Mesendoderm (in vitro differentiated cells): ENCODE measurements around the gene VSTM5. TPM values are rescaled to one million over a fixed set of nuclear protein-coding genes. Genes with fewer than 3 reads are reported as not detected.

ENCODE experiments used
- DNase-seq: peaks from one replicate; pipeline ENCODE4 v3.0.0; 2013
- H2AK5ac ChIP-seq: 2 replicates; pipeline ENCODE4 v1.6.1; 2013; ENCODE audit warnings: low read length, inconsistent platforms
- H2BK120ac ChIP-seq: 2 replicates; pipeline ENCODE4 v1.6.1; 2013; ENCODE audit warnings: low read depth, mild to moderate bottlenecking, low read length, moderate library complexity, mixed read lengths
- H2BK15ac ChIP-seq: replicated peaks from 2 replicates; pipeline ENCODE4 v1.6.1; 2013; ENCODE audit warnings: low read depth, mild to moderate bottlenecking, moderate library complexity
- H2BK5ac ChIP-seq: 2 replicates; pipeline ENCODE4 v1.6.1; 2013; ENCODE audit warnings: low read length, inconsistent platforms
- H3K18ac ChIP-seq: 2 replicates; pipeline ENCODE4 v1.6.1; 2013; ENCODE audit warnings: mild to moderate bottlenecking, low read length, mixed read lengths
- H3K23ac ChIP-seq: one replicate; pipeline ENCODE4 v1.6.1; 2013; ENCODE audit warnings: low read length
- H3K27ac ChIP-seq: 2 replicates; pipeline ENCODE4 v1.5.1; 2013; ENCODE audit warnings: low read depth, mild to moderate bottlenecking, inconsistent platforms, low read length, moderate library complexity
- H3K27me3 ChIP-seq: 2 replicates; pipeline ENCODE4 v1.6.1; 2013; ENCODE audit warnings: low read length, control low read depth, mild to moderate bottlenecking, inconsistent platforms; ENCODE audit not compliant: insufficient read depth, poor library complexity
- H3K36me3 ChIP-seq: 2 replicates; pipeline ENCODE4 v1.6.1; 2013; ENCODE audit warnings: low read length, inconsistent platforms; ENCODE audit not compliant: control insufficient read depth, insufficient read depth
- H3K4ac ChIP-seq: one replicate; pipeline ENCODE4 v1.6.1; 2013; ENCODE audit warnings: low read depth, mild to moderate bottlenecking, low read length, moderate library complexity
- H3K4me1 ChIP-seq: 2 replicates; pipeline ENCODE4 v1.6.1; 2013; ENCODE audit warnings: low read depth, low read length, inconsistent platforms; ENCODE audit not compliant: control insufficient read depth
- H3K4me2 ChIP-seq: 2 replicates; pipeline ENCODE4 v1.6.1; 2013; ENCODE audit warnings: low read length
- H3K4me3 ChIP-seq: 2 replicates; pipeline ENCODE4 v1.5.1; 2013; ENCODE audit warnings: mild to moderate bottlenecking, low read length
- H3K56ac ChIP-seq: one replicate; pipeline ENCODE4 v1.6.1; 2013; ENCODE audit warnings: low read length
- H3K79me1 ChIP-seq: 2 replicates; pipeline ENCODE4 v1.6.1; 2013; ENCODE audit warnings: low read length, inconsistent platforms
- H3K79me2 ChIP-seq: 2 replicates; pipeline ENCODE4 v1.6.1; 2013; ENCODE audit warnings: mild to moderate bottlenecking, low read length; ENCODE audit not compliant: control insufficient read depth, insufficient read depth
- H3K9ac ChIP-seq: 2 replicates; pipeline ENCODE4 v1.6.1; 2013; ENCODE audit warnings: low read length, inconsistent platforms
- H4K5ac ChIP-seq: one replicate; pipeline ENCODE4 v1.6.1; 2013; ENCODE audit warnings: low read length
- H4K8ac ChIP-seq: one replicate; pipeline ENCODE4 v1.6.1; 2013; ENCODE audit warnings: low read depth, mild to moderate bottlenecking, control low read depth, low read length, moderate library complexity
- WGBS: extraction: QIAGEN DNeasy Blood & Tissue Kit; methylation state at CpG from one replicate; pipeline ENCODE4 v1.1.7; 2013; ENCODE audit warnings: low lambda C conversion rate, missing lambda C conversion rate; ENCODE audit not compliant: insufficient coverage; ENCODE audit errors: extremely low coverage; 5-methylcytosine and 5-hydroxymethylcytosine counted together
- small RNA-seq: library from polyadenylated mRNA; stranded (forward); fragments of <200 nt; extraction: miRNeasy Mini kit (QIAGEN cat#:217004); gene quantifications from one replicate; pipeline ENCODE3, GENCODE V24; 2013; ENCODE audit not compliant: insufficient read depth

The VSTM5 gene

DNA sequence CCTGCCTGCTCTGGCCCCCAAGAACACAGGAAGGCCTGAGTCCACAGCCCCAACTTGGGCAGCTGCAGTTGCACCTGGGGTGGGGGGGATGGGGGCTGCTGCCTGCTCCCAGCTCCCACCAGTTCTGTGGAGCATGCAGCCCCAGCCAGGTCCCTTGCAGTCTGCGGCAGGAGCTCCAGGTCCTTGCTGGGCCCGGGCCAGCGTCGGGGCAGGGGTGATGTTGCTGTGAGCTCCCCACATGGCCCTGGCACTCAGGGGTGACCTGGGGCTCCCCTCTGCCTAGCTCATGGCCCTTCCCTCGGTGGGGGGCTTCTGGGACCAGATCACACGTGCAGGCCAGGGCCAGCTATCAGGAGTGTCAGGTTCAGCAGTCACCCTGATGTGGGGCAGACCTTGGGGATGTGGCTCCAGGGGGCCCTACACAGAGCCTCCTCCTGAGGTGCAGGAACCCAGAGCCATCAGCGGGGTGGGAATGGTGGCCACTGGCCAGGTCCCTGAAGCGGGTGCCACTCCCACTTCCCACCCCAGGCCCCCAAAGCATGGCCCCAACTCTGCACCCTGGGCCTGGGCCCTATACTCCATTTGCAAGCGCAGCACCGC, 76.7 kb downstream of the VSTM5 start:
- WGBS = no CpG with 5 or more reads among the region's 10 CpGs
- H3K4ac ChIP-seq = no peak overlapping the region

DNA sequence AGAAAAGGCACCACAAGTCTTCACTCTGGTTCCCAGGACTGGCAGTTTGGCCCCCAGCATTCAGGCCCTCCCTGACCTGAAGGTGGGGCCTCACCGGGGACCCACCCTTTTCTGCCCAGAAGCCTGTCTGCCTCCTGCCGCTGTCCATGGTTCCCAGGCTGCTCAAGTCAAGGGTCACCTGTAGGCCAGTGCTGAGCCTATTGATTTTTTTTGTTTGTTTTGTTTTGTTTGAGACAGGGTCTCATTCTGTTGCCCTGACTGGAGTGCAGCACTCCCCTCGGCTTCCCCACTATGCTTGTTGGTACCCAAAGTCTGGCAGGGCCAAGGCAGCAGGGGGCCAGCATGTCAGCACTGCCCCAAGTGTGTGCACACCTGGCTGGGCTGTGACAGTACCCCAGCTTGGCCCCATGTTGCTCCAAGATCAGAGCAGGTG, 77.4 kb downstream of the VSTM5 start:
- H2BK5ac ChIP-seq = no peak overlapping the region
- no peak overlapping the region for H4K8ac ChIP-seq
- H3K56ac ChIP-seq = no peak overlapping the region
- no peaks in the 10 kb centered on the region for H3K36me3 ChIP-seq
- peaks cover 4% of the 10 kb centered on the region for H3K4me1 ChIP-seq
- no peak overlapping the region for H3K4me2 ChIP-seq
- H3K27me3 ChIP-seq = no peaks in the 10 kb centered on the region
- no peak overlapping the region for H4K5ac ChIP-seq
- no peak overlapping the region for H3K4me3 ChIP-seq
- peak; percentile 53 for DNase-seq
- no peak overlapping the region for H2BK15ac ChIP-seq
- H2BK120ac ChIP-seq = no peak overlapping the region
- H3K79me2 ChIP-seq = no peaks in the 10 kb centered on the region
- H2AK5ac ChIP-seq = no peak overlapping the region
- no peak overlapping the region for H3K23ac ChIP-seq
- no peak overlapping the region for H3K9ac ChIP-seq
- WGBS = no CpG with 5 or more reads among the region's 3 CpGs
- H3K4ac ChIP-seq = no peak overlapping the region
- H3K18ac ChIP-seq = no peak overlapping the region
- H3K79me1 ChIP-seq = no peaks in the 10 kb centered on the region
- H3K27ac ChIP-seq = no peak overlapping the region

More for the DNA sequence above, 76.7 kb downstream of the VSTM5 start:
- Histone ChIP-seq H3K79me2 (no peaks in the 10 kb centered on the region), H3K36me3 (no peaks in the 10 kb centered on the region), H3K9ac (no peak overlapping the region), H2BK5ac (no peak overlapping the region), H2BK120ac (no peak overlapping the region), H2BK15ac (no peak overlapping the region), H4K8ac (no peak overlapping the region), H3K18ac (no peak overlapping the region), H3K27me3 (no peaks in the 10 kb centered on the region), H3K23ac (no peak overlapping the region), H3K4me1 (peaks cover 4% of the 10 kb centered on the region), H2AK5ac (no peak overlapping the region), H3K79me1 (no peaks in the 10 kb centered on the region), H4K5ac (no peak overlapping the region), H3K27ac (no peak overlapping the region), H3K4me3 (no peak overlapping the region), H3K56ac (no peak overlapping the region), H3K4me2 (no peak overlapping the region)
- no peak for DNase-seq

DNA sequence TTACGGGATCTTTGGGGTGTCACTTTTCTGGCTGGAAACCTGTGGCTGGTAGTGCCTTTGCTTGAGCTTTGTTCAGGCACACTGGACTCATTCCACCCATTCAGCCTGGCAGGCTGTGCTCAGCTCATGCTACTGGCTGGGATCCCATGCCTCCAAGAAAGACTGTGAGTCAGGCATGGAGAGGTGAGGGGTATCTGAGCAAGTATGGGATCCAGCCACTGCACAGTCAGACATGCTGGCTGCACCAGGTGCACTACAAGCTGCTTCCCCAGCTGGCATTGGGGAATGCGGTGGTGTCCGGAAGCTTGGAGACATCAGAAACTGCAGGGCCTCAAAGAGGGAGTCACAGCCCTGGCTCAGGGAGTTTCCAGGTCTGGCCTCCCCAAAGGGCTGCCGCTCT, 78.3 kb downstream of the VSTM5 start:
- Histone ChIP-seq H3K9ac (no peak overlapping the region), H3K79me1 (no peaks in the 10 kb centered on the region), H4K5ac (no peak overlapping the region), H3K23ac (no peak overlapping the region), H3K4ac (no peak overlapping the region), H3K4me1 (peaks cover 4% of the 10 kb centered on the region), H3K4me3 (no peak overlapping the region), H3K79me2 (no peaks in the 10 kb centered on the region), H3K27me3 (no peaks in the 10 kb centered on the region), H4K8ac (no peak overlapping the region), H3K27ac (no peak overlapping the region), H3K4me2 (no peak overlapping the region), H2BK5ac (no peak overlapping the region), H3K56ac (no peak overlapping the region), H3K36me3 (no peaks in the 10 kb centered on the region), H2BK120ac (no peak overlapping the region), H2BK15ac (no peak overlapping the region), H3K18ac (no peak overlapping the region), H2AK5ac (no peak overlapping the region)
- DNase-seq = no peak
- WGBS = no CpG with 5 or more reads among the region's 4 CpGs

DNA sequence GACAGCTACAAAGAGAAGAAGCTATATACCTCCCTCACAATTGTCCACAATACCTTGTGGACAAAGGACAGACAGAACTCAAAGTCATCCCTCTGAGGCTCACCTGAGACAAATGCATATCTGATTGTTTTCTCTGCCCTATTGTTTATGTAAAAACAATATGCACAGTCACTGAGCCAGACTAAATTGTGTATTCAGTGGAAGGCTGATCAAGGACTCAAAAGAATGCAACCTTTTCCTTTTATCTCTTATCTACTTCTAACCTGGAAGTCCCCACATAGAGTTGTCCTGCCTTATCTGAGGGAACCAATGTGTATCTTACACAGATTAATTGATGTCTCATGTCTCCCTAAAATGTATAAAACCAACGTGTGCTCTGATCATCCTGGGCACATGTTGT, 80.3 kb downstream of the VSTM5 start:
- H3K23ac ChIP-seq = no peak overlapping the region
- H3K27ac ChIP-seq = no peak overlapping the region
- H3K27me3 ChIP-seq = no peaks in the 10 kb centered on the region
- H3K18ac ChIP-seq = no peak overlapping the region
- H3K4ac ChIP-seq = no peak overlapping the region
- no peak overlapping the region for H2BK15ac ChIP-seq
- WGBS = no CpG with 5 or more reads among the region's 1 CpG
- H3K79me1 ChIP-seq = no peaks in the 10 kb centered on the region
- H2BK120ac ChIP-seq = no peak overlapping the region
- H3K79me2 ChIP-seq = no peaks in the 10 kb centered on the region
- H3K36me3 ChIP-seq = no peaks in the 10 kb centered on the region
- peaks cover 4% of the 10 kb centered on the region for H3K4me1 ChIP-seq
- no peak overlapping the region for H3K9ac ChIP-seq
- H3K56ac ChIP-seq = peak overlapping the region; percentile 50
- peak overlapping the region; percentile 97 for H2BK5ac ChIP-seq
- H3K4me2 ChIP-seq = no peak overlapping the region
- H2AK5ac ChIP-seq = no peak overlapping the region
- H3K4me3 ChIP-seq = no peak overlapping the region
- DNase-seq = peak; percentile 93
- no peak overlapping the region for H4K5ac ChIP-seq
- H4K8ac ChIP-seq = no peak overlapping the region

Small RNAs within 50 kb of the gene (small RNA-seq; reads per million reads assigned to genes)
- gene RF00019 = not detected
